VCaP (cell line): Measurements from ENCODE around the gene DNM3.

Experiments used
- H3K27ac ChIP-seq: fragments of 450-650 bp; 2 replicates; pipeline ENCODE4 v1.5.1; 2017
- TF ChIP-seq, protein P1 (sequence below): fragments of 450-650 bp; conservative IDR thresholded peaks from 2 replicates; pipeline ENCODE4 v1.5.1; 2017; ENCODE audit warnings: mild to moderate bottlenecking, moderate library complexity

The DNM3 gene

DNA sequence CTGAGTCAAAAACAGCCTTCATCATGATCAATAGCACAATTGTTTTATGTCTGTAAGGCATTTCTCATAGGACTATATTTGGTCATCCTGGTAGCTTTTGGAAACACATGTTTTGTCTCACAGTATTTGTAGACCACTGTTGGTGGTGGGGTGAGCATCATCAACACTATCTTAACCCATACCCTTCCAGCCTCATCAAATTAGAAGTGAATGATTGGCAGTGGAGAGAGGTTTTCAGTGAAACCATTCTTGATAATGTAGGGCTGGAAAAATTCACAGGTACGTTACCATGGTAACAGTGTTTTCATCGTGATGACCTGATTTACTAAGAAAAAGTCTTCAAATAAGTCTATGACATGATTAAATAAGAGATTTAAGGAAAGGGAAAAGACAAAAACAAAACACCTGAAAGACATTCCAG is 533.9 kb downstream of the DNM3 start:
- no peak overlapping the region for H3K27ac ChIP-seq
- TF ChIP-seq, protein P1, sequence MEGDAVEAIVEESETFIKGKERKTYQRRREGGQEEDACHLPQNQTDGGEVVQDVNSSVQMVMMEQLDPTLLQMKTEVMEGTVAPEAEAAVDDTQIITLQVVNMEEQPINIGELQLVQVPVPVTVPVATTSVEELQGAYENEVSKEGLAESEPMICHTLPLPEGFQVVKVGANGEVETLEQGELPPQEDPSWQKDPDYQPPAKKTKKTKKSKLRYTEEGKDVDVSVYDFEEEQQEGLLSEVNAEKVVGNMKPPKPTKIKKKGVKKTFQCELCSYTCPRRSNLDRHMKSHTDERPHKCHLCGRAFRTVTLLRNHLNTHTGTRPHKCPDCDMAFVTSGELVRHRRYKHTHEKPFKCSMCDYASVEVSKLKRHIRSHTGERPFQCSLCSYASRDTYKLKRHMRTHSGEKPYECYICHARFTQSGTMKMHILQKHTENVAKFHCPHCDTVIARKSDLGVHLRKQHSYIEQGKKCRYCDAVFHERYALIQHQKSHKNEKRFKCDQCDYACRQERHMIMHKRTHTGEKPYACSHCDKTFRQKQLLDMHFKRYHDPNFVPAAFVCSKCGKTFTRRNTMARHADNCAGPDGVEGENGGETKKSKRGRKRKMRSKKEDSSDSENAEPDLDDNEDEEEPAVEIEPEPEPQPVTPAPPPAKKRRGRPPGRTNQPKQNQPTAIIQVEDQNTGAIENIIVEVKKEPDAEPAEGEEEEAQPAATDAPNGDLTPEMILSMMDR = no peak

- TF ChIP-seq, protein P1 = no peak
- H3K27ac ChIP-seq = no peak overlapping the region
These were observed 535.1 kb downstream of the DNM3 start for GRCh38 chr1:172376431-172376830.

GRCh38 chr1:172377565-172377964 is 536.3 kb downstream of the DNM3 start:
- TF ChIP-seq, protein P1 = no peak
- no peak overlapping the region for H3K27ac ChIP-seq

DNA sequence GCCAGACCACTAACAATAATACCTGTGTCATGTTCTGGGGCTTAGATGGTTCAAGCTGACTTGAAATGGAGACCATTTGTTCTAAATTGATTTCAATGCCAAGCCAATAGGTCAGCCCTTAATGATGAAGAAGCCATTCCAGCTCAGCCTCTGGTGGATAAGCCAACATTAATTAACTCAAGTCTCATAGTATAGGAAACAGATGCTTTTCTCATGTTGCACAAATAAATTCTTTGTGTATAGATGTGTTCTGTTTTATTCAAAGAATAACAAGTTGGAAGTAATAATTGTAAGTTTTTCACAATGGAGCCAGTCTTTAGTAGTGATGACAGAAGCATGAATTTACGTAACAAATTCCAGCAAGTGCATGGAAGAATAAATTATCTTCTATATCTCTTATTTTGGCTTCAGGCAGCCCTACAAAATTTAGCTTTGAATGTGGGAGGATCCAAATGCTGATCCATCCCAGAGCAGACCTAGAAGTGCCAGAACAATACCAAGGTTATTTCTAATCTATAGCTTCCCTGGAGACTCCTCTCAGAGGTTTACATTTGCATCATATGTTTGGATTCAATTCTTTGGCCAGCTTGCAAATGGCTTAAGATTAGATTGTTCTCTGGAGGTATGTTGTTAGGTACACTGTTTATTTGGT is 536.9 kb downstream of the DNM3 start:
- no peak overlapping the region for H3K27ac ChIP-seq
- TF ChIP-seq, protein P1 = no peak

GRCh38 chr1:172380441-172381244 is 539.3 kb downstream of the DNM3 start:
- no peak overlapping the region for H3K27ac ChIP-seq
- TF ChIP-seq, protein P1 = no peak

GRCh38 chr1:172381946-172382345 is 540.6 kb downstream of the DNM3 start:
- TF ChIP-seq, protein P1 = no peak
- H3K27ac ChIP-seq = no peak overlapping the region

DNA sequence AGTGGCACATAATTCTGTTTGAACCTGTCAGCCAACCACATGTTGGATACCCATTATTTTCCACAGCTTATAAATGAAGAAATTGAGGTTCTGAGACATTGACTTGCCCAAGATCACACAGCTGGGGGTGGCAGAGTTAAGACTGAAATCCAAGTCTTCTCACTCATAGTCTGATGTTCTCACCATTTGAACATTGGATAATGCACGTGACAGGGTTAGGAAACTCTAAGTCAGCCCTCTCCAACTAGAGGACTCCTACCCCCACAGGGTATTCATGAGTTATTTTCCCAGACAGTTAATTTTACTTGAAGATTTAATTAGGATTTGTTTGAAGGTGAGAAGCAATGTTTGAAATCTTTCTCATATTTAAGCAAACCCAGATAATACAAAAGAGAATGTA is 541.1 kb downstream of the DNM3 start:
- TF ChIP-seq, protein P1 = no peak
- no peak overlapping the region for H3K27ac ChIP-seq
